Activated T-cell treated with anti-CD3 and anti-CD28 coated beads, Interleukin-2, amount 50 U/mL, for 24 hours (primary cell): ENCODE data around the gene BCL2A1.

Experiments
- DNase-seq: peaks from one replicate; pipeline ENCODE4 v3.0.0-alpha.2; 2020
- H3K27ac Mint-ChIP-seq: 2 replicates; pipeline ENCODE4 v1.8.0; 2020; ENCODE audit warnings: mild to moderate bottlenecking, mixed read lengths
- H3K27me3 Mint-ChIP-seq: 2 replicates; pipeline ENCODE4 v1.8.0; 2020; ENCODE audit warnings: mixed read lengths
- H3K36me3 Mint-ChIP-seq: 2 replicates; pipeline ENCODE4 v1.8.0; 2020; ENCODE audit warnings: low read depth, mixed read lengths
- H3K4me1 Mint-ChIP-seq: 2 replicates; pipeline ENCODE4 v1.8.0; 2020; ENCODE audit warnings: low read depth, mixed read lengths
- H3K4me3 Mint-ChIP-seq: 2 replicates; pipeline ENCODE4 v1.8.0; 2020; ENCODE audit warnings: mild to moderate bottlenecking, moderate library complexity, mixed read lengths
- H3K9me3 Mint-ChIP-seq: 2 replicates; pipeline ENCODE4 v1.8.0; 2020; ENCODE audit warnings: mixed read lengths

BCL2A1 gene

GRCh38 chr15:79914728-79915127 lies 56.3 kb downstream of the BCL2A1 start:
- H3K36me3 Mint-ChIP-seq = peaks cover 97% of the 10 kb centered on the region
- H3K4me3 Mint-ChIP-seq = no peak overlapping the region
- no peak for DNase-seq
- H3K27me3 Mint-ChIP-seq = no peaks in the 10 kb centered on the region
- H3K9me3 Mint-ChIP-seq = peaks cover 57% of the 10 kb centered on the region
- H3K4me1 Mint-ChIP-seq = peaks cover 8% of the 10 kb centered on the region
- no peak overlapping the region for H3K27ac Mint-ChIP-seq
